Endometrial microvascular endothelial cells (primary cell): ENCODE data around the gene CCDC92. TPM values are rescaled to one million over a fixed set of nuclear protein-coding genes. Genes with fewer than 3 reads are reported as not detected.

Experiments used
- in situ Hi-C: cut with HindIII; loops from 2 replicates; pipeline ENCODE4 v1.10.0; 2017; ENCODE audit warnings: low sequenced_read_pairs, low pct_unique_long_range_greater_than_20kb; ENCODE audit errors: inconsistent ontology term
- total RNA-seq: library from RNA; depleted of rRNA; stranded (reverse); fragments of >200 nt; gene quantifications from one replicate; pipeline ENCODE4 v1.2.3, GENCODE V29; 2015; ENCODE audit errors: inconsistent ontology term

The CCDC92 gene
- total RNA-seq, 1 donor from 2014 or later, result 20.8 TPM

DNA sequence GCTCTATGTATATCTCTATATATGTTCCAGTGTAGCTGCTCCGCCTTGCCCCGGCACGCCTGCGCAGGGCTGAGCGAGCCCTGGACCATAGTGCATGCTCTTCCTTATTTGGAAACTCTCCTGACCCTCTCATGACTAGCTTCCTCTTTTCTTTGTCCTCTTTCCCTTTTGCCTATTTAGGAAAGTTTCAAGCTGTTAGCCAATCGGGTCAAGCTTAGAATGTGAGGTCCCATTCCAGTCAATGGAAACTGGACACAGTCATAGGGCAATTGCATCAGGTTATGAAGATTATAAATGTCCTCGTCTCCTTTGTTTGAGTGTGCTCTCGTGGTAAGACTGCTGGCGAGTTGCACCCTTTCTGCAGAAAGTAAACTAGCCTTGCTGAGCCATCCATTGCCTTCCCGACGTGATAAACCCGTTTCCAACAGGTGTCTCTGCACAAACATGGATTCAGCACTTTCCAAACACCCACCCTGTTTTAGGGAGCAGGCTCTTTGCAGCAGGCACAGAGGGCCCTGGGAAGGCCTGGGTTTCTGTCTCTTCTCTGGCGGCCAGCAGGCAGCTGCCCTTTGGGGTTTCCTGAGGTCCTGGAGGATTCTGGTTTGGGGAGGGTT, 30.9 kb downstream of the CCDC92 start:
- in situ Hi-C loops, result no loop called here

- in situ Hi-C loops, result no loop called here
Observed at GRCh38 chr12:123941000-123941399, 31.6 kb downstream of the CCDC92 start.

DNA sequence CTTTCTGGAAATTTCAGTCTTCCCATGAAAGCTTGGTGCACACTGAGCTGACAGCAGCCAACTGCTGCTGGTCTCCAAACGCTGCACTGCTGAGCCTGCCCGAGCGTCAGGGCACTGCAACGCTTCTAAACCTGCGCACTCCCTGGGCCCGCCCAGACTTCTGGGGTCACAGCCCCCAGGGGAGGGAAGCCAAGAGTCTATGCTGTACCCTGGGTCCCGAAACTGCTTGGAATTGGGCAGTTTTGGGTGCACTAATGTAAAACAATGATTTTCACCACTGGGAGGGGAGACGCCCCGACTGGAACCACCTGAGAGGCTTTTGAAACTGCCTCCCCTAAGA, 32.0 kb downstream of the CCDC92 start:
- in situ Hi-C loops, result no loop called here

DNA sequence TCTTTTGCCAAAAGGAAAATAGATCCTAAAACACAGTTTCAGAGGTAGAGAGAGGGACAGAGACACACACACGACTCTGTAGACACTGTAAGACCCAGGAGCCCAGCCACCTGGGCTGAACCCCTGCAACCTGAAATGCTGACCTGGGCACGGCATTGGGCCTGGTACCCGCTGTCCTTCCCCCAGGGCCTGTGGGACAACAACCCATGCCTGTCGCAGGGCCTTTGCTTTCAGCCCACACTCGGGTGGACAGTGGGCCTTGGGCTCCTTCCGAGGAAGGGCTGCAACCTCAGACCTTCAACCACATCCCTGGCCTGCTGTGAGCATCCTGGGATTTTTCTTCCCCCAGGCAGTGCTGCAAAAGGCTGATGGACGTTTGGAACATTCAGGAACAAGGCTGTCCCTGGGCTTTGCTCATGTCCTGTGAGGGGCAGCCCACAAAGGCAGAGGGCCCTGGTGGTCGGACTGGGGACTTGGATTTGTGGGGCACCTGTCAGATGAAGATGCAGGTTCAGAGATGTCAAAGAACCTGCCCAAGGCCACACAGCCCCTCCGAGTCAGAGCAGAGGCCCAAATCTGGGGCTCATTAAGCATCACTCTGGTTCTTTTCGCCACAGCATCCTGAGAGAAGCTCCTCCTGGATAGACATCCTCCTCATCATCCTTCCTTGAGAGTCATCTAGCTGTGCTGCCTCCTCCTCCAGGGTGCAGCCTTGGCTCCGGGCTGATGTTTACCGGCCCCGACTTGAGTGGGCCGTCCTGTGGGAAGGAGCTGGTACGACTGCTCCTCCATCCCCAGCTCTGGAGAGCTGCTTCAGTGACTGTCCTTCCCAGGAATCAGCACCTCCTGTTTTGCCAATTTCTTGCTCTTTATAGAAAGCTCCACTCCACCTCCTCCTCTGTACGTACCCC, 32.7 kb downstream of the CCDC92 start:
- in situ Hi-C loops, result no loop called here

DNA sequence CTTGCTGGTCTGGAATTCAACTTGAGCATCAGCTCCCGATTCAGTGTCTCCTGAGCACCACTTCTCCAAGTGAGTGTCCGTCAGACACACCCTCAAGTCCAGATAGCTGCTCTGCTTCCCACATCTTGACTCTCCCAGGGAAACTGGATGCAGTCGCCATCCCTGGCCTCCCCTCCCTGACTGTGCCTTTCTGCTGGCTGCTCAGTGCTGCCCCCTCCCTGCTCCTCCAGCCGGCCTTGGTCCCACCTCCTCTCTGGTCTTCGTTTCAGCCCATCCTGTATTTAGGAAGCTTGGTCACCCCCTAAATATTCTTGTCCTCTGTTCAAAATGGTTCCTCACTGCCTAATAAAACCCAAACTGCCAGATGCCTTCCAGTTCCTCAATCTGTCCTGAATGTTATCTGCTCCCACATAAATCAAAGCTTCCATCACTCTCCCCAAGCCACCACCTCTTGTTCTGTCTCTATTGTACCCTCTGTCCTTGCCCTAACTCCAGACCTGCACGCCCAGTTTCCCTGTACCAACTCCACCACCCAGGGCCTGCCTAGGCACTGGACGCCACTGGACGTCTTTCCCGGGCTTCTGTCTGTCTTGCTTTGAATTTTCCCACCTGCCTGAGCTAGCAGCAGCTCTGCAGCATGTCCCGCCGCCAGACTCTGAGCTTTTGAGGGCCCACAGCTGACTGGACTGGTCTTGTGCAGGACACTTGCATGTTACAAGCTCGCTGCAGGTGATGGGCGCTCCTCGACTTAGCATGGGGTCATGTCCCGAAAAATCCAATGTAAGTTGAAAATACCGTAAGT, 33.8 kb downstream of the CCDC92 start:
- in situ Hi-C loops, result no loop called here

DNA sequence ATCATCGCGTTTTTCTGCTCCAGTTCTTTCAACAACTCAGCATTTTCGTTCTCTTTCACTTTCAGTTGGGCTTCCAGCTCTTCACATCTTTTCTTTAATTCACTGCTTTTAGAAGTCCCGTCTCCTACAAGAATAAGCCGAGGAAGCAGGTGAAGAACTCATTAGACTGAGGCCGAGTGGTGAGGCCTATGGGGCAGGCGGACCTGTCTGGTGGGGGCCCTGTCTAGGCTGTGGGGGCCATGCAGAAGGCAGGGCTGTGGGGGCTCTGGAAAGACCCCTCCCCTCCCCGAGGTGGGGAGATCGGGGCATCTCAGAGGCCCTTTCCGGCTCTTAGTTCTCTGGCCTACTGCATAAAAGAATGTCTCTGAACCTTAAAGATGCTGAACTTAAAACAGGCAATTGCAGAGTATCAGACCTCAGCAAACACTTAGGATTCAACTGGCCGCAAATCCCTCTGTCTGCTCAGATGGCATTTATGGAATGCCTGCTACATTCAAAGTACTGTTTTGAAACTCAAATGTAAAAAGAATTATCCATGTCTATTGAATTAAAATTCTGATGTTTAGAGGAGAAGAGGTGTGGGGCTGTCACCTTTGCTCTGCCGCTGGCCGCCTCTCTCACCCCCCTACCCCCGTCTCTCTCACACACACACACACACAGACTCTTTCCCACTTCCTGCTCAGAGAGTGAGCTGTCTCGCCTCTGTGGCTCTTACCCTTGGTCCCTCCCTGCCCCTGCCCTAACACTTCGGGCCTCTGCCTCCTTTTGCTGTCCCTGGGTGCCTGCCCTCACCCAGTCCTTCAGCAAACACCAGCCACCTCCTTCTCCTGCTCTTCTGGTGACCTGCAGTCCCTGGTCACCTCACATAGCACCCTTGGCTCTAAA, 34.7 kb downstream of the CCDC92 start:
- in situ Hi-C loops, result no loop called here

- in situ Hi-C loops, result no loop called here
Observed at GRCh38 chr12:123936956-123937706, 35.5 kb downstream of the CCDC92 start.

DNA sequence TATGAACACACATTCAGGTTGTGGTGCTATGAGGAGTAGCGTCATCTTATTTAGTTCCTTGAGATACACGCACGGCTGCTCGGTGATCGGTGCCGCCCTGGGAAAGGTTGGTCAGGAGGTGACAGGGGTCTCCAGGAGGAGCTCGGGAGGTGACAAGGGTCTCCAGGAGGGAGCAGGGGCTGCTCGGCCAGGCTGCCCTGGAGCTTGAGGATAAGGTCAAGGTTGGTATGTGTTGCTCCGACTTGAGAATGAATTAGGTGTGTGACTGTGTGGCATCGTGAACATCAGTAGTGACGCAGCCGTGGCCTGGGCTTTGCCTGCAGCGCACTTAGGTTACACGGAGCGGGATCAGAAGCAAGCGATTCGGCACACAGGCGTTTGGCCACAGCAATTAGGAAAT, 36.2 kb downstream of the CCDC92 start:
- in situ Hi-C loops, result no loop called here

DNA sequence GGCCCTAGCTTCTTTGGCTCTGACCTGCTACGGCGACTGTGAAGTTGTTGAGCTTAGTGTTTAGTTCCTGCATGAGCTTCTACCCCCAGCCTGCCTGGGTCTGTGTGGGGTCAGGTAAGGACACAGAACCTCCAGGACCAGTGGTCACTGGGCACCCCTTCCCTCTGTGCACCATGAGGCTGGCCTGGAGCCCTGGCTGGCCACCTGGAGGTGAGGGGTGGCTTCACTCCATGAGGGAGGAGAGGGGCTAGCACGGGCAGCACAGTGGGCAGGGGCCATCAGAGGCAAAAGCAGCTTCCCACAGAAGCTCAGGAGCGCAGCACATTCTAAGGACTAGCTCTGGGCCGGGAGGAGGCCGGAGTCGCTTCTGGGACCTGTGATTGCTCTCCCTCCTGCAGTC, 36.7 kb downstream of the CCDC92 start:
- in situ Hi-C loops, result no loop called here

DNA sequence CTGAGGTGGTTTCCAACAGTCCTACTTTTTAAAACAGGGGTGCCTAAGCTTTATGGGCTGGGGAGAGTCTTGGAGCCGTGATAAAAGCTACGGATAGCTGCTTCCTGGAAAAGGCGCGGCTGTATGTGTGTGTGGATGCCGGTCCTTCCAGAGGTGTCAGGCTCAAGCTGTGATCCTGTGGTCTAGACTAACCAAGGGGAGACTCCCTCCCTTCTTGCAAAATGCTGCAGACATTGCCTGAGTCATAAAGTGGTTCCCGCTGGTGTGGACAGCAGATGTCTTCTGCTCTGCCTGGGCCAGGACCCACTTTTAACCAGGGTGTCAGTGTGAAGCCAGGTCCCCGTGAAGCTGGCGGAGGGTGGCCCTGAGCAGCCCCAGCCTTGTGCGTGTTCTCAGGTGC, 37.8 kb downstream of the CCDC92 start:
- in situ Hi-C loops, result no loop called here

DNA sequence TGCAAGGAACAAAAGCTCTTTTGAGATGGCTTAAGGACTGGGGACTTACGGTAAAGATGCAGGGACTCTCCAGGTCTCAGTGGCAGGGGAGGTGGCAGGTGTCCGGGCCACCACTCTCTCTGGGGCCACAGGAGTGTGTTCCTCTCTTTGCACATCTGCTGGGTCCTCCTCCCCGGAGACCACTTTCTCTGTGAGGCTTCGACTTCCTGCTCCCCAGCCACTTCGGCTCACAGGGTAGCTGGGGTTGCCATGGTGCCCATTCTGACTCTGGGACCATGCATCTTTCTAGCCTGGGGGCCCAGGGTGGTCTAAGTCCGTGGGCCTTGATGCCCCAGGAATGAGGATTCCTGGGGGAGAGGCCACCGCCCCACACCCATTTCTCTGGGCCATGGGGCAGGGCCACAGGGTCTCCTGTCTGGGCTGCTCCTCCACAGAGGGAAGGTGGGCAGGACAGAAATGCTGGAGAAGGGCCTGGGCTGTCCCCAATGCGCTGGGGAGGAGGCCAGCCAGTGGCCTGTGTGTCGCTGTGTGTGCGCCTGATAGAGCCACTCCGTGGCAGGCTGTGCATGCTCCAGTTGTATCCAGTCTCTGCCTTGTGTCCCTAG, 38.5 kb downstream of the CCDC92 start:
- in situ Hi-C loops, result no loop called here

DNA sequence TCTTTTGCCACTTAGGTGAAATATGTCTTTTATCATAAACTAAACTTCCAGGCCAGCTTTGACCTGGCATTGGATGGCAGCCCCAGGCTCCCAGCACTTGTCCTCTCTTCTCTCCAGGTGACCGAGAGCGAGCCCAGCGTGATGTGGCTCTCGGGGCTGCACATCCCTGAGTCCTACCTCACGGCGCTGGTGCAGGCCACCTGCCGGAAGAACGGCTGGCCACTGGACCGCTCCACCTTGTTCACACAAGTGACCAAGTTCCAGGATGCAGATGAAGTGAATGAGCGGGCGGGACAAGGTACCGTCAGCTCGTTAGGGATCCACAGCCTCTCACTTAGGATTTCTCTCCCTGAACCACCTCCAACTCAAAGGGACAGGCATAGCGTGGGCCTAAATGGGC, 39.4 kb downstream of the CCDC92 start:
- in situ Hi-C loops, result no loop called here

DNA sequence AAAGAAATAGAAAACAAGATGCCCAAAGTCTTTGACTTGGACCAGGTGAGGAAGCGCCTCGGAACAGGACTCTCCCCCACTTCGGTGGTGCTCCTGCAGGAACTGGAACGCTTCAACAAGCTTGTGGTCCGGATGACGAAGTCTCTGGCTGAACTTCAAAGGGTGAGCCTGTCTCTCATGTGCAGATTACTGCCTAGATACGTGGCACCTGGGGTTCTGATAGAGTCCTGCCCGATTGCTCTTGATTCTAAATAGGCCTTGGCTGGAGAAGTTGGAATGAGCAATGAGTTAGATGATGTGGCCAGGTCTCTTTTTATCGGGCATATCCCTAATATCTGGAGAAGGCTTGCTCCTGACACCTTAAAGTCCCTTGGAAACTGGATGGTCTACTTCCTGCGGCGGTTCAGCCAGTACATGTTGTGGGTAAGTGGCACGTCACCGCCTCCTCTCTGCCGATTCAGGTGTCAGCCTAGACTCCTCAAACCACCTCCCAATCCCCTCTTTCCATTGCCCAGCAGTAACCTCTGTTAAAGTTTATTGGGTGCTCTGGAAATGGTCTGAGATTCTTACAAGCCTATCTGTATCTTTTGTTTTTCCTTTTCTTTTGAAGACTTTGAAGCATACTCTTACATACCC, 40.8 kb downstream of the CCDC92 start:
- in situ Hi-C loops, result no loop called here

DNA sequence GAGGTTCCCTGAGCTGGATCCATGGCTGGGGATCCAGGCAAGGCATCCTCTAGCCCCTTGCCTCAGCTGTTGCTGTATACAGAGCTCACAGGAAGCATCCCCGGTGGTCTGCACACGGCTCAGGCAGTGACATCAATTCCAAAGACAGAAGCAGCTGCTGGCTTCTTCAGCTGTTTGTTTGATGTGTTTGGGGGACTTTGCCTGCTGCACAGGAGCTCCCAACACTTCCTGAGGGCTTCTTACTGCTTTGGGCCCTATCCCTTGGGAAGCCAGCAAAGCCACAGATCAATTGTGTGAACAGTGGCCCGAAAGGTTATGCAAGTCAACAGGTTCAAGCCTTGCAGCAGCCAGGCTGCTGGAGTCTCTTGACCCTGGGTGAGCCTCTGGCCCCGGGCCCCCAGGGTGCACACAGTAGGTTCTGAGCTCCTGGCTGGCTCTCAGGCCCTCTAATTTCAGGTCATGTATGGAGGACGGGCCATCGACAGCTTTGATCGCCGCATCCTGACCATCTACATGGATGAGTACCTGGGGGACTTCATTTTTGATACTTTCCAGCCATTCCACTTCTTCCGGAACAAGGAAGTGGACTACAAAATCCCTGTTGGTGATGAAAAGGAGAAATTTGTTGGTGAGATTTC, 42.6 kb downstream of the CCDC92 start:
- in situ Hi-C loops, result no loop called here

DNA sequence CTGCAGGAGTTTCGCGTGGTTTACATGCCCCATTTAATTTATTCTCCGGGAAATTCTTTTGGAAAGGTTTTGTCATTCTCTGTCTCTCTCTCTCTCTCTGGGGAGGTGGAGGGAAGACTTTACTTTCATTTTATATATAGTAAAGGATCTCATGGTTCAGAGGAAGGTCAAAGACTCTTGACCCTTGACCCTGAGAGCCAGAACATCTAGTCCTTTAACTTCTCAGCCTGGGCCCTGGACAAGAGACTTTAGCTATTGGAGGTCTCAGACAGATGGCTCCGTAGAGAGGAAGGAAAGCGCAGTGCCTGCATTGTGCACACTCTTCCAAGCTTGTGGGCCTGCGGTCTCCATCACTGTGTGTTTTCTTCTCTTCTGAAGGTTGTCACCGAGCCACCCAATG, 43.7 kb downstream of the CCDC92 start:
- in situ Hi-C loops, result no loop called here

- in situ Hi-C loops, result no loop called here
Observed at GRCh38 chr12:123928274-123928865, 44.3 kb downstream of the CCDC92 start.

GRCh38 chr12:123924539-123924938, 48.1 kb downstream of the CCDC92 start:
- in situ Hi-C loops, result no loop called here
